AG10803 (cell line): ENCODE measurements around the gene GAA.

ENCODE experiments used
- DNase-seq: peaks from one replicate; pipeline ENCODE4 v3.0.0; 2010; ENCODE audit warnings: low read depth
- H3K4me3 ChIP-seq: 2 replicates; pipeline ENCODE4 v1.5.1; 2011; ENCODE audit warnings: mild to moderate bottlenecking, low read length, control low read depth
- CTCF ChIP-seq: conservative IDR thresholded peaks from 2 replicates; pipeline ENCODE4 v1.5.1; 2011; ENCODE audit warnings: mild to moderate bottlenecking, low read length, control low read depth, inconsistent platforms

GAA gene

GRCh38 chr17:80070375-80071115, 30.8 kb upstream of the GAA start:
- no peak for TF ChIP-seq CTCF
- H3K4me3 ChIP-seq: peak overlapping the region; percentile 53
- peak; percentile 8 for DNase-seq

- DNase-seq: peak; percentile 66
- H3K4me3 ChIP-seq: peak overlapping the region; percentile 53
- TF ChIP-seq CTCF: no peak
Observed at GRCh38 chr17:80071116-80071841, 30.1 kb upstream of the GAA start.

DNA sequence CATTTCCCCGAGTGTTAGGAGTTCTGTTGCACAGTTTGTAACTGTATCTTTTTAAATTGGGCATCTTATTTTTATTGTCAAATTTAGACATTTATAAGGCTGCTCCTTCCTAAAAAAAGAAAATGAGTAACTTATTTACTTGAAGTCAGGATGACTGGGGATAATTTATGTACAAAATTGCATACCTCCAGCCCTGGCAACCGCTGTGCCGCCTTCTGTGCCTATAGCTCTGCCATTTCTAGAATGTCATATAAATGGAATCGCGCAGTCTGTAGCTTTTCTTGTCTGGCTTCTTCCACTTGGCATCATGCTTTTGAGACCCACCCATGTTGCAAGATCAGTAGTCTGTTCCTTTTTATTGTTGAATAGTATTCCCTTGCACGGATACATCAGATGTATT, 29.0 kb upstream of the GAA start:
- no peak for TF ChIP-seq CTCF
- no peak overlapping the region for H3K4me3 ChIP-seq
- DNase-seq: no peak

GRCh38 chr17:80080081-80080480, 21.3 kb upstream of the GAA start:
- no peak overlapping the region for H3K4me3 ChIP-seq
- DNase-seq: peak; percentile 27
- no peak for TF ChIP-seq CTCF

GRCh38 chr17:80081596-80081995, 19.8 kb upstream of the GAA start:
- DNase-seq: no peak
- H3K4me3 ChIP-seq: no peak overlapping the region
- no peak for TF ChIP-seq CTCF

DNA sequence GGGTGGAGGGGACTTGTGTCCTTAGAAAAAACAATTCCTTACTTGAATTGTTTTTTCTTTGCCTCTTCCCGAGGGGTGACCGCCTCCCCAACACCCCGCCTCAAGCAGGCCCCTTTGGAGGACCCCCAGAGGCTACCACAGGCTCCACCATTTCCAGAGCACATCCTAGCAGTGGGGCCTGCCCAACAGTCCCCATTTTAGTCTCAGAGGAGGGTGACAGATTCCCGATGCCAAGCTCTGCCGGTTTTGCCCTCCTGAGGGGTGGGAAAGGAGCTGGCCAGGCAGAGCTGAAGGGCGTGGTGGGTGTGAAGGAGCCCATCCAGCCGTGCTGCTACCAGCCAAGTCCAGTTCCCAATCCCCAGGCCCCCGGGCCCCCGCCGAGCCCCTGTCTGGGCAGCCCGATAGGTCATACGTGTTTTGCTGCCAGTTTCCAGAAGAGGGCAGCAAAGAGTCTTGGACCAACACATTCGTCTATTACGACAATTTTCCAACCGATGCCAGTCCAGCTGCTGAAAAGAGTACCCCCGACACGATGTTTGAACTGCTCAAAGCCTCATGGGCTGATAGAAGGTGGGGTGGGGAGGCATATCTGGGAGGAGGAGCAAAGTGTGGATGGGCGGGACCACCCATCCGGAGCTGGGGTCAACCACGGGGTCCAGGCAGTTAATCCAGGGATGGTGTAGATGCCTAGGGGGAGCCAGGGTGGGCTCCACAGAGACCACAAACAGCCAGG, 18.8 kb upstream of the GAA start:
- peak overlapping the region; percentile 31; the same call in 1 of the 2 replicates for H3K4me3 ChIP-seq
- peak; percentile 79 for TF ChIP-seq CTCF
- DNase-seq: peak; percentile 71
